ENCODE measurements around the gene CDH23.
A peak's percentile ranks its signal among the peaks of the same experiment; 100 is the strongest.

DNA sequence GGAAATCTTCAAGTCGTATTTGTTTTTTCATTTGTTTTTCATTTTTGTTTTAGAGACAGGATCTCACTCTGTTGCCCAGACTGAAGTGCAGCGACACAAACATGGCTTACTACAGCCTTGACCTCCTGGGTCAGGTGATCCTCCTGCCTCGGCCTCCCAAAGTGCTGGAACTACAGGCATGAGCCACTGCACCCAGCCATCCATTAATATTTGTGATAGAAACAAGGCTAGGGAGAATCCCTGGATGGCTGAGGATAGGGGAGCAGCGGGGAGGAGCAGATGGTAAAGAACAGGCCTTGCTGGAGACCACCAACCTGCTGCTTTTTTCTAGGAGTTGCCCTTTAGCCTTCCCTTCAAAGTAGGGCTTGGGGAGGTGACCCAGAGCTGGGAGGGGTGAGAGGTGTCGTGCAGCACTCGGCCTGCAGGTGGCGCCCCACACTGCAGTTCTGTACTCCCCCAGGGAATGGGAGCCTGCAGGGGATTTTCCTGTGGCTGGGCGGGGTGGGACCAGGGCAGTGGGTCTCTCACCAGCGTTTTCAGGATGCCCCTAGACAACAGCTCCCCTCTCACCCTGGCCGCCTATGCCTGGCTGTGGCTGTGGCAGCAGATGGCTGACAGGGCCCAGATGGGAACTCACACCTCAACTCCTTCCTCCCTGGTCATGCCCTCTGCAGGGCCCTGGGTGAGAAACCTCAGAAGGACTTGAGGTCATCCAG is 12.6 kb upstream of the CDH23 start:
- TF ChIP-seq, protein P1, sequence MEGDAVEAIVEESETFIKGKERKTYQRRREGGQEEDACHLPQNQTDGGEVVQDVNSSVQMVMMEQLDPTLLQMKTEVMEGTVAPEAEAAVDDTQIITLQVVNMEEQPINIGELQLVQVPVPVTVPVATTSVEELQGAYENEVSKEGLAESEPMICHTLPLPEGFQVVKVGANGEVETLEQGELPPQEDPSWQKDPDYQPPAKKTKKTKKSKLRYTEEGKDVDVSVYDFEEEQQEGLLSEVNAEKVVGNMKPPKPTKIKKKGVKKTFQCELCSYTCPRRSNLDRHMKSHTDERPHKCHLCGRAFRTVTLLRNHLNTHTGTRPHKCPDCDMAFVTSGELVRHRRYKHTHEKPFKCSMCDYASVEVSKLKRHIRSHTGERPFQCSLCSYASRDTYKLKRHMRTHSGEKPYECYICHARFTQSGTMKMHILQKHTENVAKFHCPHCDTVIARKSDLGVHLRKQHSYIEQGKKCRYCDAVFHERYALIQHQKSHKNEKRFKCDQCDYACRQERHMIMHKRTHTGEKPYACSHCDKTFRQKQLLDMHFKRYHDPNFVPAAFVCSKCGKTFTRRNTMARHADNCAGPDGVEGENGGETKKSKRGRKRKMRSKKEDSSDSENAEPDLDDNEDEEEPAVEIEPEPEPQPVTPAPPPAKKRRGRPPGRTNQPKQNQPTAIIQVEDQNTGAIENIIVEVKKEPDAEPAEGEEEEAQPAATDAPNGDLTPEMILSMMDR (optimal IDR thresholded peaks at IDR 0.05 in 1 of 3, IDR thresholded peaks at IDR 0.05 in 1 of 3, conservative IDR thresholded peaks at IDR 0.05 in 1 of 3; ENCODE audit: extremely low read depth in 1 of 3, insufficient read depth in 2 of 3, low read length in 3 of 3): peak; percentile 80 to 97 (median 94)
- TF ChIP-seq EZH2 (IDR thresholded peaks at IDR 0.05; ENCODE audit: low read length): no peak
